Medulla oblongata (tissue), 1 donor: ENCODE measurements around the gene ENTR1.
"Not testable (repeated sequence)": the region's sequence is repeated elsewhere in the genome, so short reads cannot be mapped to it uniquely, and the experiment has no call there.

Source experiments
- DNase-seq: peaks from one replicate; pipeline ENCODE4 v3.0.0-alpha.2; 2015; ENCODE audit errors: extremely low spot score

Gene ENTR1

GRCh38 chr9:136419092-136419420 is 8.6 kb upstream of the ENTR1 start:
- no peak for DNase-seq

- DNase-seq = no peak
These were observed 8.0 kb upstream of the ENTR1 start for GRCh38 chr9:136418182-136419091.

GRCh38 chr9:136416914-136417313 is 6.5 kb upstream of the ENTR1 start:
- no peak for DNase-seq

- DNase-seq = no peak
These were observed 6.0 kb upstream of the ENTR1 start for GRCh38 chr9:136416427-136416826.

DNA sequence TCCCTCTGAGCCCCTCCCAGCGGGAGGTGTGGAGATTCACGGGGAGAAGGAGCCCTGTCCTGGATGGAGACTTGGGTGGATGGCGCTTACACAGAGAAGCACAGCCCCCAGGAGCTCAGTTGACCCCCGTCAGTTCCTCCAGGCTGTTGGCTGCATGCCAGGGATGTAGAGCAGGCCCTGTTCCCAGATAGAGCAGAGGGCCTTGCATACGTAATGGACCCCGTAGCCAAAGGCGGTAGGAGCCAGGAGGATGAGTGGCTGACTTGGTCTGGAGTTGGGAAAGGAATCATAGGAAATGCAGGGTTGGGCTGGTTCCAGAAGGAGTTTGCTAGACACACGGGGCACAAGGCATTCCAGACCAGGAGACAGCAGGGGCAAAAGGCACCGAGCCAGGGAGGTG is 2.5 kb upstream of the ENTR1 start:
- peak; percentile 19 for DNase-seq

DNA sequence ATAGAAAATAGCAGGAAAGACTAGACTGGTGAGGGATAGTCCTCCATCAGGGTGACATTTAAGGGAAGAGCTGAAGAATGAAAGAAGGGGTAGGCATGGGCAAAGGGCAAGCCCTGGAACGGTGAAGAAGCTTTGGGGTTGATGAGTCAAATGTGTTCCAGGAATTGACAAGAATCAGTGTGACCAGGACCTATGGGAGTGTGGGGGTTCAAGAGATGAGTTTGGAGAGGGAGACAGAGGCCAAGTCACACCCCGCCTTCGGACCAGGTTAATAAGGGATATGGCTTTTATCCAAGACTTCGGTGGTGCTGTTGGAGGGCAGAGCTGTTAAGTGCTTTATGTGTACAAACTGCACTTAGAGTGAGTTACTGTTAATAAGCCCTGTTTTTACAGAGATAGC is 964 bp upstream of the ENTR1 start:
- no peak for DNase-seq

- DNase-seq = peak; percentile 32
These were observed 608 bp downstream of the ENTR1 start for GRCh38 chr9:136409557-136410455.

GRCh38 chr9:136407911-136408310 is 2.5 kb downstream of the ENTR1 start:
- DNase-seq = no peak

- not testable (repeated sequence) for DNase-seq
These were observed 3.4 kb downstream of the ENTR1 start for GRCh38 chr9:136407061-136407460.

GRCh38 chr9:136405904-136406303 is 4.5 kb downstream of the ENTR1 start:
- not testable (repeated sequence) for DNase-seq

DNA sequence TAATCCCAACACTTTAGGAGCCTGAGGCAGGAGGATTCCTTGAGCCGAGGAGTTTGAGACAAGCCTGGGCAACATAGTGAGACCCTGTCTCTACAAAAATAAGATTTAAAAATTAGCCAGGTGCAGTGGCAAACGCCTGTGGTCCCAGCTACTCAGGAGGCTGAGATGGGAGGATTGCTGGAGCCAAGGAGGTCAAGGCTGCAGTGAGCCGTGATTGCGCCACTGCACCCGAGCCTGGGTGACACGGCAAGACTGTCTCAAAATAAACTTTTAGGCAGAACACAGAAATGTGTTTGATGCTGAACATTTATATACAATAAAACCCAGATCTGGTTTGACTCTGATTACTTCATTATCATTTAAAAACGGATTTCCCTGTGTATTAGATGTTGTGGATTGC is 4.9 kb downstream of the ENTR1 start:
- no peak for DNase-seq

DNA sequence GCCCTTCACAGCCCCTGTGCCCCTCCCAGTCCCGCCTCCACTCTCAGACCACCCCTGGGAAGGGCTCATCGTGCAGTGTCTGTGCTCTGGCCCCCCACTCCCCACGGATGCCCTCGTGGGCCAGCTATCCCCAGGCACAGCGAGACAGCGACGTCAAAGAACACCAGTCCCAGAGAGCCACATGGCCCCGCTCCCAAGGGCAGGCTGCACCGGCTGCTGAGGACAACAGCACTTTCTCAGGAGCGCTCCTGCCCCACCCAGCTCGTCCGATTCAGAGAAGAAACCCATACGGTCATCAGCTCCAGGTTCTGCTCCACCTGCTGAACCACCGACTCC is 5.6 kb downstream of the ENTR1 start:
- DNase-seq = no peak

DNA sequence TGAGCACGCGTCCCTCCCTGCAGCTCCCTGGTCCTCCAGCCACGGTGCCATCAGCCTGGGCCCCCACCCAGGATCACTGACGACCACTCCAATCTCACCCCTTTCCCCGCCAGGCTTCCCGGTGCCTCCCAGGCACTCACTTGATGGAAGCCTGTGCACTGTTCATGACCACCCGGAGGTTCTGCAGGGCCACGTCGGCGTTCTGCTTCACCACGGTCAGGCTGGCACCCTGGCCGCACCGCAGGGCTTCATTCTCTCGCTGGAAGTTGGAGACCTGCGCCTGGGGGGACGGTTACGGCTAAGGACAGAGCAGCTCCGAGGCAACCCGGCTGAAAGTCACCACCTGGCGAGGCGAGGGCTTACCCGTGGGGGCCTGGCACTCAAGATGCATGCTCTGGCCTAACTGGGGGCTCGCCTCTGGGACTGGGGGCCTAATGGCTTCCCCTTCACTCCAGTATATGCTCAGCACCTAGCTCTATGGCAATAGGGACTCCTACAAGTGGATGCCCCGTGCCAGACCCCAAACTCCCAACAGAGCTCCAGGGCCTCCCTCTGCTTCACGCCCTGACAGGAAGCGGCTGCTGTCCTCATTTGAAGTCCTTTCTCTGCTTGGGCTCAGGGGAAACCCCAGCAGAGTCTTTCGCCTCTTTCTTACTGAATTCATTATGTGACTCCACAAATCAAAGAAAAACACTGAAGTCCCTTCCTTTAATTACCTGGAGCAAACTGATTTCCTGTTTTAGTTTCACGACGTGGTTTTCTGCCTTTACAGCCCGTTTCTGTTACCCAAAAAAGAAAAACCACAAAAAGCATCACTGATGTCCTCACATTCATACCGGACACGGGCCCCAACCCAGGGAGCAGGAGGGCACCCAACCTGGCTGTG is 6.3 kb downstream of the ENTR1 start:
- DNase-seq = no peak

- DNase-seq = no peak
These were observed 6.9 kb downstream of the ENTR1 start for GRCh38 chr9:136403538-136403914.

DNA sequence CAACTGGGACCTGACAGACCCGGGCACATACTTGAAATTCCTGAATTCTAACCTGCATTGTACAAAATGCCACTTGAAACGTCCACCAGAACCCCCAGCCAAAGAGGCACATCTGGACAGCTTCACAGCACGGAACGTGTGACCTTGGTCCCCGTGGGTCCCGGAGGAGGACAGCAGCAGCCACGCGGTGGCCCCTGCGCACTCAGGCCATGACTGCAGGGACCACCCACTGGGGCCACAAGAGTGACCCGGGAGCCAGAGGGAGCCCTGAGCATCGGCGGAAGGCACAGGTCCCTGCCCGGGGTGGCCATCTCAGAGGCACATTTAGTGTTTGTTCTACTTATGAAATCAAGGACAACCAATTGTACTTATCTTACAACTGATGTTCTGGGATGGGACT is 8.3 kb downstream of the ENTR1 start:
- no peak for DNase-seq

GRCh38 chr9:136401173-136401922 is 9.1 kb downstream of the ENTR1 start:
- DNase-seq = no peak

GRCh38 chr9:136400038-136400834 is 10.2 kb downstream of the ENTR1 start, which contains the start of gene SNAPC4:
TSS of gene SNAPC4 (minus strand) at chr9:136400170. CDS start at chr9:136398428, 1,742 bp downstream.
- DNase-seq = peak; percentile 85

DNA sequence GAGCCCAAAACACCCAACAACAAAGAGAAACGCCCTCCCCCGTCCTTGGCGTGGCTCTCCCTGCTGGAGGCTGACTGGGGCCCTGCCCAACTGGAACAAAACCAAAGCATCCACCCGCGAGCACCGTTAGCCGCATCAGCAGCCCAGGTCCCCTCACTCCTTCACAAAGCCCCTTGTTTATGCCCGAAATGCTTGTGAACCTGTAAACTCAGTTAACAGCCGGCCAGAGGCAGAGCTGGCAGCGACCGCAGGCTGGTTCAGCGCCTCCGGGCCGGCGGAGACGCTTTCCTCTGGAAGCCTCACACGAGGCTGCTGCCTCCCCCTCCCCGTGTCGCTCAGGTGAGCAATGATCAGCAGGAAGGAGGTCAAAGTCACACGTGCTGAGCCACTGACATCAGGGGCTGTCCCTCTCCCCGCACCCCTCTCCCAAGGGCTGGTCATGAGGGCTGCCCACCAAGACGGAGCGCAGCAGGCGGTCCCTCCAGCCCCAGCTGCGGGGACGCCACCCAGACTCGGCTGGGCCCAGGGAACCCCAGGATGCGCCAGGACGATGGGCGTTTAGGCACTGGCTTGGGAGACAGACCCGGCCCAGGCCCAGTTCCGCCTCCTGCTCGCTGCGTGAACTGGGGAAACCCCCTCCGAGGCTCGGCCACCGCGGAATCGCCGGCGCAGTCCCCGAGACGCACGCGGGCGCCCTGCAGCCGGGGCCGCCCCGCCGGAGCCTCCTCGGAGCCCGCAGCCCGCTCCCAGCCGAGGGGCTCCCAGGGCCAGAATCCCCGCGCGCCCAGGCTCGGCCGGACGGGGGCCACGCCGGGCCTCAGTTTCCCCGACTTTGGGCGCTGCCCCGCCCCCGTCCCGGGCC is 11.0 kb downstream of the ENTR1 start:
- DNase-seq = no peak

DNA sequence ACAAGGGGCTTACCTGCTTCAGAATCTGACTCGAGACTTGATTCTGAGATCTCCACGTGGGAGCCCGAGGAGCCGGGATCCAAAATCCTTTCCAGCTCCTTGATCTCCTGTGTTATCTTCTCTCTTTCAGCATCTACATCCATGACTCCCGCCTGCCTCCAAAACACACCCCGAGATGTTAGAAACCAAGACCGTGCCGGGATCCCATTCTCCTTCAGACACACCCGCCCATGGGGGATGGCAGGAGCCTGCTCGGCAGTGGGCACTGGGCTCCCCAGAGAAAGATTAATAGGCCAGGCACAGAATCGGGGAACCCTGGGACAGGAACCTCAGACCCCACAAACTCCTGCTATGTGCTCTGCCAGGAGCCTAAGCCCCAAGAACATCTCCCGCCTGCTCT is 12.1 kb downstream of the ENTR1 start:
- DNase-seq = no peak
